IMR-90 (cell line): ENCODE data around the gene PNMA8C. TPM values are rescaled to one million over a fixed set of nuclear protein-coding genes. Genes with fewer than 3 reads are reported as not detected.

ENCODE experiments used
- ATAC-seq: fragments of 200-7000 bp; cut with Tn5 transposase; 2 replicates; pipeline ENCODE4 v1.9.1; 2020; ENCODE audit warnings: low read depth, mild to moderate bottlenecking, moderate library complexity
- BruUV-seq: library from RNA; stranded (reverse); fragments of 400-500 nt; replicated peaks from 2 replicates; lab custom pipeline; 2021; lab: Mats Ljungman, UMichigan
- CTCF ChIA-PET: fragments of 300-600 bp; formaldehyde crosslinking; extraction: SDS; loops from one replicate; lab custom pipeline; 2021; ENCODE audit warnings: antibody characterized with exemption; lab: Yijun Ruan, JAX
- POLR2A ChIA-PET: fragments of 300-600 bp; sonication (Branson Sonifier 250); formaldehyde crosslinking; loops from one replicate; lab custom pipeline; 2022; ENCODE audit warnings: antibody characterized with exemption; ENCODE audit not compliant: unreplicated experiment; lab: Charles Lee
- DNase-seq: peaks from one replicate; pipeline ENCODE4 v3.0.0; 2013
- H2AFZ ChIP-seq: replicated peaks from 2 replicates; pipeline ENCODE3; 2013; ENCODE audit warnings: low read length, mild to moderate bottlenecking; ENCODE audit not compliant: poor library complexity
- H2AK5ac ChIP-seq: 2 replicates; pipeline ENCODE4 v1.6.1; 2013; ENCODE audit warnings: low read depth, low read length, inconsistent platforms
- H2AK9ac ChIP-seq: replicated peaks from 2 replicates; pipeline ENCODE3; 2013; ENCODE audit warnings: mild to moderate bottlenecking, low read depth, low read length, moderate library complexity; ENCODE audit not compliant: poor library complexity
- H2BK120ac ChIP-seq: 2 replicates; pipeline ENCODE4 v1.6.1; 2013; ENCODE audit warnings: low read depth, low read length, inconsistent platforms
- H2BK15ac ChIP-seq: 3 replicates; pipeline ENCODE4 v1.6.1; 2013; ENCODE audit warnings: low read depth, low read length, inconsistent platforms
- H2BK20ac ChIP-seq: 2 replicates; pipeline ENCODE4 v1.6.1; 2013; ENCODE audit warnings: low read depth, mild to moderate bottlenecking, inconsistent platforms, low read length, moderate library complexity
- H2BK5ac ChIP-seq: 2 replicates; pipeline ENCODE4 v1.6.1; 2013; ENCODE audit warnings: mild to moderate bottlenecking, low read depth, low read length, inconsistent platforms; ENCODE audit not compliant: poor library complexity, severe bottlenecking
- H3K14ac ChIP-seq: replicated peaks from 2 replicates; pipeline ENCODE4 v1.6.1; 2013; ENCODE audit warnings: low read depth, low read length, inconsistent platforms
- H3K18ac ChIP-seq: 2 replicates; pipeline ENCODE4 v1.6.1; 2013; ENCODE audit warnings: low read depth, low read length, control low read depth
- H3K23ac ChIP-seq: 2 replicates; pipeline ENCODE4 v1.6.1; 2013; ENCODE audit warnings: low read depth, low read length, inconsistent platforms
- H3K27ac ChIP-seq: 2 replicates; pipeline ENCODE4 v1.5.1; 2013; ENCODE audit warnings: mild to moderate bottlenecking, control low read depth, low read length; ENCODE audit not compliant: insufficient read depth
- H3K27me3 ChIP-seq: 2 replicates; pipeline ENCODE4 v1.6.1; 2013; ENCODE audit warnings: low read length; ENCODE audit not compliant: control insufficient read depth, insufficient read depth
- H3K36me3 ChIP-seq: 2 replicates; pipeline ENCODE4 v1.6.1; 2013; ENCODE audit warnings: low read length, mixed read lengths; ENCODE audit not compliant: control insufficient read depth, insufficient read depth
- H3K4ac ChIP-seq: 2 replicates; pipeline ENCODE4 v1.6.1; 2013; ENCODE audit warnings: low read depth, low read length, inconsistent platforms
- H3K4me1 ChIP-seq: 2 replicates; pipeline ENCODE4 v1.6.1; 2013; ENCODE audit warnings: low read length, mixed read lengths; ENCODE audit not compliant: control insufficient read depth, insufficient read depth
- H3K4me2 ChIP-seq: 2 replicates; pipeline ENCODE4 v1.6.1; 2013; ENCODE audit warnings: low read depth, mild to moderate bottlenecking, control low read depth, low read length, moderate library complexity
- H3K4me3 ChIP-seq: 2 replicates; pipeline ENCODE4 v1.5.1; 2013; ENCODE audit warnings: low read depth, mild to moderate bottlenecking, control low read depth, low read length, moderate library complexity; ENCODE audit not compliant: insufficient read depth
- H3K56ac ChIP-seq: 2 replicates; pipeline ENCODE4 v1.6.1; 2013; ENCODE audit warnings: low read length, inconsistent platforms; ENCODE audit not compliant: insufficient read depth; ENCODE audit errors: extremely low read depth
- H3K79me1 ChIP-seq, 2 experiments: 2 replicates each; pipeline ENCODE4 v1.6.1; 2013; ENCODE audit warnings: low read length in 2 of 2, inconsistent platforms in 1 of 2, low read depth in 1 of 2
- H3K9ac ChIP-seq: 2 replicates; pipeline ENCODE4 v1.6.1; 2013; ENCODE audit warnings: low read depth, low read length, control low read depth
- H3K9me1 ChIP-seq: 2 replicates; pipeline ENCODE4 v1.6.1; 2013; ENCODE audit warnings: low read length, inconsistent platforms; ENCODE audit not compliant: insufficient read depth
- H3K9me3 ChIP-seq: 2 replicates; pipeline ENCODE4 v1.6.1; 2013; ENCODE audit warnings: low read length; ENCODE audit not compliant: control insufficient read depth, insufficient read depth
- H4K20me1 ChIP-seq: 2 replicates; pipeline ENCODE4 v1.6.1; 2013; ENCODE audit warnings: low read length, inconsistent platforms; ENCODE audit not compliant: insufficient read depth
- H4K5ac ChIP-seq: 2 replicates; pipeline ENCODE4 v1.6.1; 2013; ENCODE audit warnings: mild to moderate bottlenecking, low read depth, low read length, control low read depth
- H4K8ac ChIP-seq, 2 experiments: 2 replicates each; pipeline ENCODE4 v1.6.1; 2013; ENCODE audit warnings: low read depth in 2 of 2, low read length in 2 of 2, control low read depth in 1 of 2, inconsistent platforms in 1 of 2
- H4K91ac ChIP-seq: 2 replicates; pipeline ENCODE4 v1.6.1; 2013; ENCODE audit warnings: low read depth, low read length, inconsistent platforms; ENCODE audit not compliant: insufficient read depth
- BHLHE40 ChIP-seq: fragments of 150-350 bp; IDR thresholded peaks from 2 replicates; pipeline ENCODE4 v1.6.1; 2016; ENCODE audit warnings: mild to moderate bottlenecking, low read depth, low read length
- CEBPB ChIP-seq: IDR thresholded peaks from 2 replicates; pipeline ENCODE4 v1.6.1; 2012; ENCODE audit warnings: low read depth, low read length, improper control_type of control experiment
- CHD1 ChIP-seq: IDR thresholded peaks from 2 replicates; pipeline ENCODE4 v1.6.1; 2012; ENCODE audit warnings: low read depth, low read length, improper control_type of control experiment
- CTCF ChIP-seq: conservative IDR thresholded peaks from 2 replicates; pipeline ENCODE4 v1.5.1; 2012; ENCODE audit warnings: mild to moderate bottlenecking, low read depth, low read length, improper control_type of control experiment
- ELK1 ChIP-seq: fragments of 150-350 bp; IDR thresholded peaks from 2 replicates; pipeline ENCODE4 v1.6.1; 2016; ENCODE audit warnings: low read depth, mild to moderate bottlenecking, low read length, moderate library complexity, borderline replicate concordance
- FOS ChIP-seq: fragments of 150-350 bp; IDR thresholded peaks from 2 replicates; pipeline ENCODE4 v1.6.1; 2016; ENCODE audit warnings: low read depth, low read length
- MAFK ChIP-seq: IDR thresholded peaks from 2 replicates; pipeline ENCODE4 v1.6.1; 2012; ENCODE audit warnings: low read depth, low read length, improper control_type of control experiment
- MAZ ChIP-seq: IDR thresholded peaks from 2 replicates; pipeline ENCODE4 v1.6.1; 2012; ENCODE audit warnings: low read depth, mild to moderate bottlenecking, low read length, improper control_type of control experiment, moderate library complexity, borderline replicate concordance
- MXI1 ChIP-seq: IDR thresholded peaks from 2 replicates; pipeline ENCODE4 v1.6.1; 2012; ENCODE audit warnings: low read depth, mild to moderate bottlenecking, low read length, moderate library complexity, borderline replicate concordance
- NFE2L2 ChIP-seq: fragments of 150-350 bp; IDR thresholded peaks from 2 replicates; pipeline ENCODE4 v1.6.1; 2016; ENCODE audit warnings: low read depth, mild to moderate bottlenecking, low read length
- POLR2A ChIP-seq: IDR thresholded peaks from 2 replicates; pipeline ENCODE4 v1.6.1; 2012; ENCODE audit warnings: mild to moderate bottlenecking, low read depth, low read length
- RAD21 ChIP-seq: IDR thresholded peaks from 2 replicates; pipeline ENCODE4 v1.6.1; 2012; ENCODE audit warnings: low read length, improper control_type of control experiment
- RCOR1 ChIP-seq: IDR thresholded peaks from 2 replicates; pipeline ENCODE4 v1.6.1; 2012; ENCODE audit warnings: mild to moderate bottlenecking, low read length, improper control_type of control experiment; ENCODE audit not compliant: insufficient replicate concordance
- RFX5 ChIP-seq: IDR thresholded peaks from 2 replicates; pipeline ENCODE4 v1.8.0; 2012; ENCODE audit warnings: low read depth, mild to moderate bottlenecking, low read length, moderate library complexity
- SMC3 ChIP-seq: fragments of 150-350 bp; IDR thresholded peaks from 2 replicates; pipeline ENCODE4 v1.6.1; 2016; ENCODE audit warnings: low read depth, mild to moderate bottlenecking, antibody characterized with exemption, low read length, moderate library complexity
- USF2 ChIP-seq: fragments of 150-350 bp; IDR thresholded peaks from 2 replicates; pipeline ENCODE4 v1.6.1; 2017; ENCODE audit warnings: mild to moderate bottlenecking, antibody characterized with exemption, low read length, low read depth
- WGBS, 2 experiments: methylation state at CpG; one replicate each; pipeline versions ENCODE4 v1.1.5 to v1.1.7; 2013; ENCODE audit warnings: missing lambda C conversion rate in 2 of 2; ENCODE audit not compliant: insufficient read length in 1 of 2; ENCODE audit errors: extremely low coverage in 2 of 2; 5-methylcytosine and 5-hydroxymethylcytosine counted together
- dilution Hi-C: fragments of 300-500 bp; cut with HindIII; formaldehyde crosslinking; loops from one replicate; pipeline ENCODE4 v1.14.3; 2018; ENCODE audit warnings: low sequenced_read_pairs; ENCODE audit not compliant: unreplicated experiment
- in situ Hi-C: fragments of 300-500 bp; cut with MboI; formaldehyde crosslinking; loops from 3 replicates; pipeline ENCODE4 v1.14.3; 2019; ENCODE audit warnings: low sequenced_read_pairs, inconsistent platforms, mixed read lengths
- intact Hi-C: fragments of 100-400 bp; cut with micrococcal nuclease; formaldehyde crosslinking; loops from 2 replicates; pipeline ENCODE4 v1.10.0; 2022
- polyA plus RNA-seq, 3 experiments: library from polyadenylated mRNA; depleted of rRNA; stranded (reverse); fragments of >200 nt; gene quantifications; 2 replicates each; pipeline ENCODE4 v1.2.3, GENCODE V29; 2012; ENCODE audit warnings: low replicate concordance in 1 of 3
- total RNA-seq: library from RNA; depleted of rRNA; stranded (reverse); fragments of >200 nt; gene quantifications from 2 replicates; pipeline ENCODE4 v1.2.3, GENCODE V29; 2012

The PNMA8C gene
- total and polyA plus RNA-seq, 2 of the 4 experiments (the other 2 are of a cell fraction), result 0.09 to 0.18 TPM

- no peak overlapping the region for H4K8ac ChIP-seq
- intact Hi-C loops, result no loop called here
- 57% methylated on average over 2 of the region's 5 CpGs; no CpG with 5 or more reads in 1 of the 2 experiments for WGBS, 2 experiments
- no peaks in the 10 kb centered on the region for H3K79me1 ChIP-seq
- H3K14ac ChIP-seq, result no peak overlapping the region
- H3K27ac ChIP-seq, result no peak overlapping the region
- H3K4me2 ChIP-seq, result no peak overlapping the region
- H3K56ac ChIP-seq, result no peak overlapping the region
- H3K4ac ChIP-seq, result no peak overlapping the region
- H3K4me1 ChIP-seq, result 0 out of 2 replicates have a peak, but pooled peaks cover 1% of the 10 kb centered on the region
- CTCF ChIA-PET, result interaction anchor here (0.7 kb wide), 1 partner anchor 130 kb away, joined by 4 read pairs; no protein-coding TSS in a partner anchor
- H3K18ac ChIP-seq, result no peak overlapping the region
- in situ Hi-C loops, result no loop called here
- no peak overlapping the region for H3K9ac ChIP-seq
- TF ChIP-seq CTCF (no peak), MAZ (no peak), NFE2L2 (no peak), RAD21 (no peak), RCOR1 (no peak), USF2 (no peak), CEBPB (no peak), BHLHE40 (no peak), MAFK (no peak), MXI1 (no peak), CHD1 (no peak), POLR2A (no peak), SMC3 (no peak), RFX5 (no peak), FOS (no peak), ELK1 (no peak)
- H3K23ac ChIP-seq, result no peak overlapping the region
- no peak for DNase-seq
- H3K27me3 ChIP-seq, result peaks cover 5% of the 10 kb centered on the region
- no peak overlapping the region for H4K5ac ChIP-seq
- BruUV-seq, result no TSS peak
- H2AK5ac ChIP-seq, result no peak overlapping the region
- dilution Hi-C loops, result no loop called here
- H2BK5ac ChIP-seq, result no peak overlapping the region
- ATAC-seq, result no peak
- no peaks in the 10 kb centered on the region for H3K9me3 ChIP-seq
- H2BK120ac ChIP-seq, result no peak overlapping the region
- no peak overlapping the region for H2AK9ac ChIP-seq
- H3K4me3 ChIP-seq, result no peak overlapping the region
- no peaks in the 10 kb centered on the region for H3K36me3 ChIP-seq
- H2BK20ac ChIP-seq, result no peak overlapping the region
- no peak overlapping the region for H2BK15ac ChIP-seq
- H2AFZ ChIP-seq, result no peak overlapping the region
- H4K91ac ChIP-seq, result no peak overlapping the region
- peaks cover 3% of the 10 kb centered on the region; the same call in 1 of the 2 replicates for H3K9me1 ChIP-seq
- POLR2A ChIA-PET, result no interaction called here
- no peaks in the 10 kb centered on the region for H4K20me1 ChIP-seq
Measured at GRCh38 chr19:46423188-46423587, 5.5 kb downstream of the PNMA8C start.
